Retinal pigment epithelial cell (primary cell): ENCODE data around the gene LRP5.

ENCODE experiments used
- DNase-seq: peaks from one replicate; pipeline ENCODE4 v3.0.0-alpha.2; 2010; ENCODE audit warnings: low read depth
- H3K4me3 ChIP-seq: 2 replicates; pipeline ENCODE4 v1.5.1; 2011; ENCODE audit warnings: mild to moderate bottlenecking, low read length, control low read depth, moderate library complexity
- TF ChIP-seq, protein P1 (sequence below): conservative IDR thresholded peaks from 2 replicates; pipeline ENCODE4 v1.5.1; 2011; ENCODE audit warnings: low read depth, low read length, control low read depth, inconsistent platforms

The LRP5 gene

DNA sequence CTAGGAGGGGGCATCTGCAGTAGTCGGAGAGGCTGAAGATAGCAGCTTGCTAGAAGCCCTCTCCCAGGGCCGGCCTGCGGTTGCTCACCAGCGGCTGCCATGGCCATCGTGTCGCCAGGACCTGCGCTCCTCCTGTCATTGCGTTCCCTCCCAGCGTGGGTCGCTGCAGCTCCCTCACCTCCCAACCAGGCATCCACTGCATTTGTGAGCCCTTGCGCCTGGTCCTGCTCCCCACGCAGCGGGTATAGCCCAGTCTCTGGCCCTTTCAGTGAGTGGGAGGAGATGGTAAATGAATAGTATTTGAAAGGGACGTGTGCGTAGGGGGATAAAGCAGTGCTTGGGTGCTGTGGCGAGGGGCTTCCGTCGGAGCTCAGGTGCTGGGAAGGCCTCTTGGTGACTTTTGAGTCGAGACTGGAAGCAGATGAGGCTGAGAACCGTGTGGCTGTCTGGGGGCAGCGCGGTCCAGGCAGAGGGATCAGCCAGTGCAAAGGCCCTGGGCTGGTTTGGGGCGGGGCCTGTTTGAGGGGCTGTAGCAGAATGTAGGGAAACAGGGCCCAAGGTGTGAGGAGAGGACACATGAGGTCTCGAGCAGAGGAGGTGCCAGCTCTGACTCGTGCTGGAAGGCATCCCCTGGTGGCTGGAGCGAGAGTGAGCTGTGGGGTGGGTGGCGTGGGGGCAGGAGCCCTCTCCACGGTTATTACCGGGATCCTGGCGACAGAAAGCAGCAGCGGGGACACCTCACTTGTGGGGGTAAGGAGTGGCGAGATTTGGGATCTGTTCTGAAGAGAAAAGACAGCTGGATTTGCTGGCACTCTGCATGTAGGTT, 39.3 kb downstream of the LRP5 start:
- DNase-seq = no peak
- TF ChIP-seq, protein P1, sequence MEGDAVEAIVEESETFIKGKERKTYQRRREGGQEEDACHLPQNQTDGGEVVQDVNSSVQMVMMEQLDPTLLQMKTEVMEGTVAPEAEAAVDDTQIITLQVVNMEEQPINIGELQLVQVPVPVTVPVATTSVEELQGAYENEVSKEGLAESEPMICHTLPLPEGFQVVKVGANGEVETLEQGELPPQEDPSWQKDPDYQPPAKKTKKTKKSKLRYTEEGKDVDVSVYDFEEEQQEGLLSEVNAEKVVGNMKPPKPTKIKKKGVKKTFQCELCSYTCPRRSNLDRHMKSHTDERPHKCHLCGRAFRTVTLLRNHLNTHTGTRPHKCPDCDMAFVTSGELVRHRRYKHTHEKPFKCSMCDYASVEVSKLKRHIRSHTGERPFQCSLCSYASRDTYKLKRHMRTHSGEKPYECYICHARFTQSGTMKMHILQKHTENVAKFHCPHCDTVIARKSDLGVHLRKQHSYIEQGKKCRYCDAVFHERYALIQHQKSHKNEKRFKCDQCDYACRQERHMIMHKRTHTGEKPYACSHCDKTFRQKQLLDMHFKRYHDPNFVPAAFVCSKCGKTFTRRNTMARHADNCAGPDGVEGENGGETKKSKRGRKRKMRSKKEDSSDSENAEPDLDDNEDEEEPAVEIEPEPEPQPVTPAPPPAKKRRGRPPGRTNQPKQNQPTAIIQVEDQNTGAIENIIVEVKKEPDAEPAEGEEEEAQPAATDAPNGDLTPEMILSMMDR = peak; percentile 19
- no peak overlapping the region for H3K4me3 ChIP-seq

DNA sequence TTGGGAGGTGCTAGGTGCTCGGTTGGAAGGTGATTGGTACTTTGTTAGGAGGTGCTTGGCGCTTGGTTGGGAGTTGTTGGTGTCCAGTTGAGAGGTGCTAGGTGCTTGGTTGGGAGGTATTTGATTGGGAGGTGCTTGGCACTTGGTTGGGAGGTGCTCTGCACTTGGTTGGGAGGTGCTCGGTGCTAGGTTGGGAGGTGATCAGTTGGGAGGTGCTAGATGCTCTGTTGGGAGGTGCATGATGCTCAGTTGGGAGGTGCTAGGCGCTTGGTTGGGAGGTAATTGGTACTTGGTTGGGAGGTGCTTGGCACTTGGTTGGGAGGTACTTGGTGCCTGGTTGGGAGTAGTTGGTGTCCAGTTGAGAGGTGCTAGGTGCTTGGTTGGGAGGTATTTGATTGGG, 40.2 kb downstream of the LRP5 start:
- no peak for DNase-seq
- H3K4me3 ChIP-seq = no peak overlapping the region
- TF ChIP-seq, protein P1 = no peak

DNA sequence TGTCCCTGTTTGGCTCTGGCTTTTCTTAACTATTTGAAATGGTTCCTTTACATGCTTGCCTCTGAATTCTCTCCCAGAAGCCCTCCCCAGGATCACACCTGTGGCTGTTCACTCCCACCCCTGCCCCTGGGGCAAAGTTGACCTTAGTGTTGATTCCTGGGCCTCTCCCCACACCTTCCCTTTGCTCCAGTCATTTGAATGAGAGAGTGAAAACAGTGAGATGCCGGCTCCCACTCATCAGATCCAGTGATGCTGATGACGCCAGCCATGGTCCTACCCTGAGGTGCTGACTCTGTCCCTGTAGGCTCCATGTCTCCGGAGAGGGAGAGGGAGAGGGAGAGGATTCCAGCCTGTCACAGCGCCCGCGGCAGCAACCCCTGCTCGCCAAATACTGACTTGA, 40.7 kb downstream of the LRP5 start:
- TF ChIP-seq, protein P1 = no peak
- DNase-seq = no peak
- no peak overlapping the region for H3K4me3 ChIP-seq

DNA sequence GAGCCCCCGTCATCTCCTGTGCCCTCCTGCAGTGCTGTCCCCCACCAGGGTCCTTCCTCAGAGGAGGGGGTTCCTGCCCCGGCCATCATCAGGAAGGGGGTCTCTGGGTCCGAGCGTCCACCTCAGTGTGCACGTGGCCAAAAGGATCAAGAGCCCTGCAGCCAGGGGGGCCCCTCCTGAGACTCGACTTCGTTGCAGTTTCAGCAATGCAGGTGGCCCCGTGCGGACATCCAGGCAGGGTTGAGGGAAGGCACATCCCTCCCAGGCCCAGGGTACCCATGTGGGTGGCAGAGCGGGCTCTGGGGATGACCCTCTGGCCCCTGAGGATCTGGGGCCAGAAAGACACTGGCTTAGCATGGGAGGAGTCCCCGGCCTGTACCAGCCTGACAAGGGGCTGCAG, 41.3 kb downstream of the LRP5 start:
- no peak for DNase-seq
- H3K4me3 ChIP-seq = no peak overlapping the region
- TF ChIP-seq, protein P1 = no peak

DNA sequence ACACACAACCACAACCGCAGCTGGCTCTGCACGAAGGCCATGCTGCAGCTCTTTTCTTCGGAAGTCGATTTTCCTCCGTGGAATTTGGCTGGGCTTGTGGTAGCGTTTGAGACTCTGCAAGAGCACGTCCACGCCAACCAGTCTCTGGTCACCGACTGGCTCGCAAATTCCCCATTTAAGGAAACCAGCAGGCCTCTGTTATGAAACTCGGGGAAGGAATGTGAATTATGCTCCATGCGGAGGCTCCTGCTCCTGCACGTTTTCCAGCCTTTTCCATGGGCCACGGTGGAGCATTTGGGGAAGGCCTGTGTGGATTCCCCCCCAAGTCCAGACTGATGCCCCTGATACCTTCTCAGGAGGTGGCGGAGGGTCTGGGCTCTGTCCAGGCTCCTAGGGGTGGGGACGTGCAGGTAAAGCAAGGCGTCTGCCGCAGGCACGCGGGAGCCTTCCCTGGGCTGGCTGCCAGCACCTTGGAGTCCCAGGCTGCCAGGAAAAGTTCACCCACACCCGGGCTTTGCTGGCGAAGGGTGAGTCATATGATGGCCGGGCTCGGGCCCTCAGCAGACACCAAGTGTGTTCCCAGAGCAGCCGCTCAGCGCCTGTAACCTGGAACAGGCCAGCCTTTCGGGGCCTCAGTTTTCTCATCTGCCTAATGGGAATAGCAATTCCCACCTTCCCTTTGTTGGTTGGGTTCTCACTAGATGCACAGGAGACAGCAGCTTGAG, 41.9 kb downstream of the LRP5 start:
- peak; percentile 90 for DNase-seq
- H3K4me3 ChIP-seq = peak overlapping the region; percentile 12
- TF ChIP-seq, protein P1 = no peak

DNA sequence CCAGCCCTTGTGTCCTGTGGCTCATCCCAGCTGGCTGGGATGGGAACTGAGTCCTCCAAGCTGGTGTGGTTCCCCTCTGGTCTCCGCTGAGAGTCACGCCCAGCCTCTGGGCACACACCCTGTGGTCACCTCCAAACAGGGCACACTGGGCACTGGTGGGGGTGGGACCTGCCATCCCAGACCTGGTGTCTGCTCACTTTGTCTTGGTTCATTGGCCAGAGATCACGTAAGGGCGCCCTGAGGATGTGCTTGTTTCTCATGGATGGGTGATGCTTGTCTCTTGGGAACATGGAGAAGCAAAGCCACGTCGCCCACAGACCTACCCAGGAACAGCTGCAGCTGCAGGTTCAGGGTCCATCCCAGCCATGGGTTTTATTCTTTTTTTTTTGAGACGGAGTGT, 43.1 kb downstream of the LRP5 start:
- no peak overlapping the region for H3K4me3 ChIP-seq
- TF ChIP-seq, protein P1 = no peak
- DNase-seq = no peak
